ENCODE results near the gene CAMK2A.

The CAMK2A gene

DNA sequence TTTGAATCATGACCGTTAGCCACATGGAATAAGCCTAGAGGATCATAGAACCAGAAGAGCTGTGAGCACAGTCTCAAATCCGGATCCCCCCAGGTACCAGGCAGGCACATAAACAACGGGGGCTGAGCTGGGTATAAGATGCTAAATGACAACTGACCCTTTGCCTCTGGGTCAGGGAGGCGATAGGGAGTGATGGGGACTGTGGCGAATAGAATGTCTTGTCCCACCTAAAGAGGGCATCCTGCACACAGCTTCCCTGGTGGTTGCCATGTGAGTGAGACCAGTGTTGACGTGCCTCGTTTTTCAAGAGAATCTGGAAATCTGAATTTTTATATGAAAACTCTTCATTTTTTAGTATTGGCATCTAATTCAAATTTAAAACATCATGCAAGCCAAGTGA, 66.1 kb downstream of the CAMK2A start:
- Histone ChIP-seq H3K4me1 (no peaks in the 10 kb centered on the region), H3K36me3 (ENCODE audit: control insufficient read depth, insufficient read depth, low read length) (no peaks in the 10 kb centered on the region), H3K4me3 (ENCODE audit: low read depth, low read length) (no peak overlapping the region), H3K9ac (no peak overlapping the region), H3K27me3 (ENCODE audit: control insufficient read depth, insufficient read depth, low read length) (no peaks in the 10 kb centered on the region), H3K4me2 (ENCODE audit: low read length) (no peak overlapping the region), H2AFZ (no peak overlapping the region), H3K27ac (no peak overlapping the region), H3K79me2 (no peaks in the 10 kb centered on the region), H3K9me3 (ENCODE audit: control insufficient read depth, low read length) (no peaks in the 10 kb centered on the region)
- TF ChIP-seq, protein P1, sequence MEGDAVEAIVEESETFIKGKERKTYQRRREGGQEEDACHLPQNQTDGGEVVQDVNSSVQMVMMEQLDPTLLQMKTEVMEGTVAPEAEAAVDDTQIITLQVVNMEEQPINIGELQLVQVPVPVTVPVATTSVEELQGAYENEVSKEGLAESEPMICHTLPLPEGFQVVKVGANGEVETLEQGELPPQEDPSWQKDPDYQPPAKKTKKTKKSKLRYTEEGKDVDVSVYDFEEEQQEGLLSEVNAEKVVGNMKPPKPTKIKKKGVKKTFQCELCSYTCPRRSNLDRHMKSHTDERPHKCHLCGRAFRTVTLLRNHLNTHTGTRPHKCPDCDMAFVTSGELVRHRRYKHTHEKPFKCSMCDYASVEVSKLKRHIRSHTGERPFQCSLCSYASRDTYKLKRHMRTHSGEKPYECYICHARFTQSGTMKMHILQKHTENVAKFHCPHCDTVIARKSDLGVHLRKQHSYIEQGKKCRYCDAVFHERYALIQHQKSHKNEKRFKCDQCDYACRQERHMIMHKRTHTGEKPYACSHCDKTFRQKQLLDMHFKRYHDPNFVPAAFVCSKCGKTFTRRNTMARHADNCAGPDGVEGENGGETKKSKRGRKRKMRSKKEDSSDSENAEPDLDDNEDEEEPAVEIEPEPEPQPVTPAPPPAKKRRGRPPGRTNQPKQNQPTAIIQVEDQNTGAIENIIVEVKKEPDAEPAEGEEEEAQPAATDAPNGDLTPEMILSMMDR (IDR thresholded peaks at IDR 0.05): no peak

DNA sequence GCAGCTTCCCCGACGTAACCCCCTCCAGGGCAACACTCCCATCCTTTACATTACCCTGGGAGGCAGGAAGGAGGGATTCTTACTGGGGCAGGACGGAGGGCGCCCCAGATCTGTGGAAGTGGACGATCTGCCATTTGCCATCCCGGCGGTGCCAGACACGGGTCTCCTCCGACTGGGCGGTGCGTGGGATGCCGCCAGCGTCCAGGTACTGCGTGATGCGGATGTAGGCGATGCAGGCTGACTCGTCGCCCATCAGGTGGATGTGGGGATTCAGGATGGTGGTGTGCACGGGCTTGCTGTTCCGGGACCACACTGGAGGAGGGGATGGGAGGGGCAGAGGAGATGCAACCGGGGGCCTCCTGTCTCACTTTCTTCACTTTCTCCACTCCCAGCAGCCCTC, 66.7 kb downstream of the CAMK2A start:
- H3K4me2 ChIP-seq (ENCODE audit: low read length): no peak overlapping the region

DNA sequence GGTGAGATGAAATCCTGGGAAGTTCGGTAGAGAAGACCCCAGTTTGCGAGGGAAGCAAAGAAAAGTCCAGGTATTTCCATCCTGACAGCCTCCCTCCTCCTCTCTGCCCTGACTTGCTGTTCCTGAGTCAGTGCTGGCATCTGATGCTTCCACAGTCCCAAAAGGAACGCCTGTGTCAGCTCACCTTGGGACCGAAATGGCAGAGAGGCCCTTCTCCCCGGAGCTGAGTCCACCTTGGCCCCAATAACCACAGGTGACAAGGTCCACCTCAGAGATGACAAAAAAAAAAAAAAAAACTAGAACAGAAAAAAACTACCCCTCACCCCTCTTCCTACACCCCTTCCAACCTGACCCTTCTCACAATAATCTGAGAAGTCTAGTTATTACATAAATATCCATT, 68.1 kb downstream of the CAMK2A start:
- no peak overlapping the region for H3K9ac ChIP-seq

More for the DNA sequence above, 66.7 kb downstream of the CAMK2A start:
- H3K9ac ChIP-seq: no peak overlapping the region
- no peak overlapping the region for H3K27ac ChIP-seq
- no peaks in the 10 kb centered on the region for H3K27me3 ChIP-seq (ENCODE audit: control insufficient read depth, insufficient read depth, low read length)
- no peaks in the 10 kb centered on the region for H3K9me3 ChIP-seq (ENCODE audit: control insufficient read depth, low read length)
- H3K79me2 ChIP-seq: no peaks in the 10 kb centered on the region
- no peaks in the 10 kb centered on the region for H3K36me3 ChIP-seq (ENCODE audit: control insufficient read depth, insufficient read depth, low read length)
- H3K4me3 ChIP-seq (ENCODE audit: low read depth, low read length): no peak overlapping the region
- H2AFZ ChIP-seq: no peak overlapping the region
- TF ChIP-seq, protein P1 (IDR thresholded peaks at IDR 0.05): no peak
- H3K4me1 ChIP-seq: no peaks in the 10 kb centered on the region

DNA sequence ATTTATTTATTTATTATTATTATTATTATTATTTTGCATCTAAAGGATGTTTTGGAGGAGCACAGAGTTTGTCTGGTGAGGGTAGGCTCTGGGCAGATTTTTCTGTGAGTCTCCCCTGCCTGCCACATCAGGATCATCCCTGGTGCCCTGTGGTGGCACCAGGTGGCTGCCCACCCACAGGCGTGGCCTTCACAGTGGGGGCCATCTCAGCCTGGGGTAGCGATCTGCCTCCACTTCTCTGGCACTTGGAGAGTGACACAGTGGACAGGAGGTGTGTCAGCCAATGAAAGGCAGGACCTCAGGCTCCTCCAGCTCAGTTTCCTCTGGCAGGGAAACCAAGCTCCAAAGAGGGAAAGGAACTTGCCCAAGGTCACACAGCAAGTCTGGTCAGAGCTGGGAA, 69.7 kb downstream of the CAMK2A start:
- H3K27me3 ChIP-seq (ENCODE audit: control insufficient read depth, insufficient read depth, low read length): no peaks in the 10 kb centered on the region

More for the DNA sequence above, 68.1 kb downstream of the CAMK2A start:
- H3K9me3 ChIP-seq (ENCODE audit: control insufficient read depth, low read length): no peaks in the 10 kb centered on the region
- H3K27ac ChIP-seq: no peak overlapping the region
- no peak overlapping the region for H2AFZ ChIP-seq
- no peak overlapping the region for H3K4me3 ChIP-seq (ENCODE audit: low read depth, low read length)
- H3K36me3 ChIP-seq (ENCODE audit: control insufficient read depth, insufficient read depth, low read length): no peaks in the 10 kb centered on the region
- TF ChIP-seq, protein P1 (IDR thresholded peaks at IDR 0.05): no peak
- no peaks in the 10 kb centered on the region for H3K4me1 ChIP-seq
- H3K27me3 ChIP-seq (ENCODE audit: control insufficient read depth, insufficient read depth, low read length): no peaks in the 10 kb centered on the region
- no peaks in the 10 kb centered on the region for H3K79me2 ChIP-seq
- H3K4me2 ChIP-seq (ENCODE audit: low read length): no peak overlapping the region

DNA sequence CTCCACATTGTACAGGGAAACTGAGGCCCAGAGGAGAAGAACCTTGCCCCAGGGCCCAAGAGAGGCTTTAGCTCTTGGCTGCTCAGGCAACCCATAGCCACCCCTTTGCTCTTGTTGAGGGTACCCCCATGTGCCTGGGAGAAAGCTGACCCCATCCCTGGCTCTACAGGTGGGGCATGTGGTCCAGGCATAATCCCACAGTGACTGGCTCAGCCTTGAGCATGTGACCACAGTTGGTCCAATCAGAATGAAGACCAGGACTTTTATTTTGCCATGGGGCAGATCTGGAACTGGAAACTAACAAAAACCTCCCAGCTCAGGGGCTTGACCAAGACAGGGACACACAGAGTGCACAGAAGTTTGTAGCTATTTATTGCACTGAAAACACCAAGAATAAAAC, 70.4 kb downstream of the CAMK2A start:
- no peaks in the 10 kb centered on the region for H3K4me1 ChIP-seq
- no peak overlapping the region for H3K4me2 ChIP-seq (ENCODE audit: low read length)
- no peak overlapping the region for H3K27ac ChIP-seq
- H3K4me3 ChIP-seq (ENCODE audit: low read depth, low read length): no peak overlapping the region
- no peaks in the 10 kb centered on the region for H3K27me3 ChIP-seq (ENCODE audit: control insufficient read depth, insufficient read depth, low read length)
- TF ChIP-seq, protein P1 (IDR thresholded peaks at IDR 0.05): no peak
- H3K36me3 ChIP-seq (ENCODE audit: control insufficient read depth, insufficient read depth, low read length): no peaks in the 10 kb centered on the region
- H3K9ac ChIP-seq: no peak overlapping the region
- no peak overlapping the region for H2AFZ ChIP-seq
- no peaks in the 10 kb centered on the region for H3K9me3 ChIP-seq (ENCODE audit: control insufficient read depth, low read length)
- no peaks in the 10 kb centered on the region for H3K79me2 ChIP-seq

More for the DNA sequence above, 69.7 kb downstream of the CAMK2A start:
- Histone ChIP-seq H3K36me3 (ENCODE audit: control insufficient read depth, insufficient read depth, low read length) (no peaks in the 10 kb centered on the region), H3K27ac (no peak overlapping the region), H3K4me2 (ENCODE audit: low read length) (no peak overlapping the region), H2AFZ (no peak overlapping the region), H3K79me2 (no peaks in the 10 kb centered on the region), H3K4me1 (no peaks in the 10 kb centered on the region), H3K9ac (no peak overlapping the region), H3K4me3 (ENCODE audit: low read depth, low read length) (no peak overlapping the region), H3K9me3 (ENCODE audit: control insufficient read depth, low read length) (no peaks in the 10 kb centered on the region)
- TF ChIP-seq, protein P1 (IDR thresholded peaks at IDR 0.05): no peak

Measured in parathyroid adenoma (tissue), 2 donors.